K562 (cell line): ENCODE data around the gene CNKSR1. TPM values are rescaled to one million over a fixed set of nuclear protein-coding genes. Genes with fewer than 3 reads are reported as not detected.

ENCODE experiments used
- EGR1 ChIP-seq: fragments of 450-650 bp; conservative IDR thresholded peaks from 2 replicates; pipeline ENCODE4 v1.6.1; 2017; ENCODE audit warnings: mild to moderate bottlenecking
- ELF4 ChIP-seq: fragments of 450-650 bp; formaldehyde crosslinking; IDR thresholded peaks from 2 replicates; pipeline ENCODE4 v1.4.0; 2022; ENCODE audit warnings: missing genetic modification characterization
- FOXA1 ChIP-seq: fragments of 450-650 bp; IDR thresholded peaks from 2 replicates; pipeline ENCODE4 v1.6.1; 2016; ENCODE audit warnings: mild to moderate bottlenecking, borderline replicate concordance
- FOXJ2 ChIP-seq: fragments of 200-800 bp; sonication (Bioruptor generic); IDR thresholded peaks from 2 replicates; pipeline ENCODE4 v1.6.1; 2016; ENCODE audit warnings: missing genetic modification characterization, missing compliant biosample characterization
- HNRNPL ChIP-seq: fragments of 200-400 bp; formaldehyde crosslinking; IDR thresholded peaks from 2 replicates; pipeline ENCODE4 v1.6.1; 2017; ENCODE audit warnings: low read depth, mild to moderate bottlenecking, low read length
- HNRNPUL1 ChIP-seq: fragments of 200-400 bp; formaldehyde crosslinking; IDR thresholded peaks from 2 replicates; pipeline ENCODE4 v1.6.1; 2017; ENCODE audit warnings: low read length
- JUN ChIP-seq, 2 experiments: sonication (generic) in 1 of 2; formaldehyde crosslinking in 1 of 2; IDR thresholded peaks; 2 replicates each; pipeline versions ENCODE4 v1.6.1 to v1.8.0; 2012 to 2022; ENCODE audit warnings: borderline replicate concordance in 2 of 2, mild to moderate bottlenecking in 2 of 2, improper control_type of control experiment in 1 of 2, low read depth in 1 of 2, low read length in 1 of 2, missing genetic modification reagents in 1 of 2
- JUND ChIP-seq, 2 experiments: IDR thresholded peaks; 2 replicates in 1 of 2; 3 replicates in 1 of 2; pipeline ENCODE4 v1.6.1; 2011; ENCODE audit warnings: borderline replicate concordance in 2 of 2, low read depth in 2 of 2, low read length in 2 of 2, improper control_type of control experiment in 1 of 2, missing biosample characterization in 1 of 2, missing genetic modification characterization in 1 of 2, missing genetic modification reagents in 1 of 2
- MED1 ChIP-seq: sonication (generic); formaldehyde crosslinking; IDR thresholded peaks from 2 replicates; pipeline ENCODE4 v1.8.1; 2023; ENCODE audit warnings: missing genetic modification reagents, borderline replicate concordance
- NFE2 ChIP-seq: IDR thresholded peaks from 2 replicates; pipeline ENCODE4 v1.6.1; 2014; ENCODE audit warnings: antibody characterized with exemption, low read depth
- PRPF4 ChIP-seq: fragments of 200-400 bp; formaldehyde crosslinking; IDR thresholded peaks from one replicate; pipeline ENCODE4 v1.6.1; 2017; ENCODE audit warnings: low read length, low read depth, mild to moderate bottlenecking; ENCODE audit not compliant: insufficient read depth, poor library complexity, severe bottlenecking
- RHOXF2B ChIP-seq: fragments of 250-450 bp; sonication (Bioruptor Pico); conservative IDR thresholded peaks from 2 replicates; pipeline ENCODE4 v1.5.1; 2021
- RUNX1 ChIP-seq: sonication (generic); IDR thresholded peaks from 2 replicates; pipeline ENCODE4 v1.6.1; 2016; ENCODE audit warnings: antibody characterized with exemption, low read depth
- SPI1 ChIP-seq: IDR thresholded peaks from 2 replicates; pipeline ENCODE4 v1.6.1; 2011; ENCODE audit warnings: low read depth, low read length, control low read depth, borderline replicate concordance
- WHSC1 ChIP-seq: IDR thresholded peaks from one replicate; pipeline ENCODE4 v1.6.1; 2012; ENCODE audit warnings: low read length, control low read depth, inconsistent platforms
- ZNF79 ChIP-seq: fragments of 250-450 bp; sonication (Bioruptor Pico); IDR thresholded peaks from 2 replicates; pipeline ENCODE4 v1.4.0; 2020; ENCODE audit warnings: low read depth, mild to moderate bottlenecking, moderate library complexity
- polyA plus RNA-seq, 8 experiments: library from polyadenylated mRNA; depleted of rRNA in 4 of 8; stranded (reverse) in 5 of 8; unstranded in 3 of 8; fragments of >200 nt; fragmentation: Nextera tagmentation in 2 of 8; fragmentation: Illumina TruSeq in 1 of 8; extraction: Ambion mirVana in 2 of 8; extraction: Trizol in 1 of 8; gene quantifications; 2 replicates each; pipeline versions ENCODE4 v1.2.1 to v1.2.3, GENCODE V29; 2011 to 2014; ENCODE audit warnings: inconsistent platforms in 1 of 8, missing spikeins in 1 of 8
- total RNA-seq, 7 experiments: library from RNA; depleted of rRNA in 6 of 7; stranded (reverse); fragments of >200 nt in 6 of 7; fragmentation: Illumina TruSeq in 2 of 7; extraction: Trizol in 2 of 7; gene quantifications; 2 replicates each; pipeline versions ENCODE4 v1.2.1 to v1.2.3, GENCODE V29; 2011 to 2021; ENCODE audit warnings: low replicate concordance in 1 of 7
- TF ChIP-seq, protein P1 (sequence below): sonication (generic); formaldehyde crosslinking; IDR thresholded peaks from 2 replicates; pipeline ENCODE4 v1.8.1; 2023; ENCODE audit warnings: mild to moderate bottlenecking, missing genetic modification reagents, moderate library complexity
- TF ChIP-seq, protein P2 (sequence below), 3 experiments: fragments of 200-800 bp in 1 of 3; fragments of 250-450 bp in 1 of 3; fragments of 450-650 bp in 1 of 3; sonication (Bioruptor Pico) in 1 of 3; sonication (Bioruptor generic) in 1 of 3; formaldehyde crosslinking in 1 of 3; IDR thresholded peaks; 2 replicates each; pipeline versions ENCODE4 v1.6.1 to v1.8.0; 2016 to 2022; ENCODE audit warnings: mild to moderate bottlenecking in 2 of 3, missing genetic modification characterization in 2 of 3, missing compliant biosample characterization in 1 of 3, moderate library complexity in 1 of 3
- TF ChIP-seq, protein P3 (sequence below): fragments of 250-450 bp; sonication (Bioruptor Pico); IDR thresholded peaks from 2 replicates; pipeline ENCODE4 v1.5.0; 2022; ENCODE audit warnings: mild to moderate bottlenecking

CNKSR1 gene
- total and polyA plus RNA-seq, 9 of the 15 experiments (the other 6 are each of a cell fraction or from before 2014, with no cell fraction given), result 0.03 to 2.8 (median 1.1) TPM

DNA sequence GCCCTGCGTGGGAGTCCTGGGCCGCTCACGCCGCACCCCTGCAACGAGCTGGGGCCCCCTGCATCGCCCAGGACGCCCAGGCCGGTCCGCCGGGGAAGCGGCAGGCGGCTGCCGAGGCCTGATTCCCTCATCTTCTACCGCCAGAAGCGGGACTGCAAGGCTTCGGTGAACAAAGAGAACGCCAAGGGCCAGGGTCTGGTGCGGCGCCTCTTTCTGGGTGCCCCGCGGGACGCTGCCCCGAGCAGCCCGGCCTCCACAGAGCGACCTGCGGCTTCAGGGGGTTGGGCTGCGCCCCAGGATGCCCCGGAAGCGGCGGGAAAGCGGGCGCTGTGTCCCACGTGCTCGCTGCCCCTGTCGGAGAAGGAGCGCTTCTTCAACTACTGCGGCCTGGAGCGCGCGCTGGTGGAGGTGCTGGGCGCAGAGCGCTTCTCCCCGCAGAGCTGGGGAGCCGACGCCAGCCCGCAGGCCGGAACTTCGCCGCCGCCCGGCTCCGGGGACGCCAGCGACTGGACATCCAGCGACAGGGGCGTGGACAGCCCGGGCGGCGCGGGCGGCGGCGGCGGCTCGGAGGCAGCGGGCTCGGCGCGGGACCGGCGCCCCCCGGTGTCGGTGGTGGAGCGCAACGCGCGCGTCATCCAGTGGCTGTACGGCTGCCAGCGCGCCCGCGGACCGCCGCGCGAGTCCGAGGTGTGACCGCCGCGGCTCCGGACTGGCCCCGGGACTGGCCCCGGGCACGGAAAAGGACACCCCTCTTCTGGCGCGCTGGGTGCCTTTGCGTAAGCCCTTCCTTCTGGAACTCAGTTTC, 15.7 kb upstream of the CNKSR1 start (continued):
- TF ChIP-seq, protein P1, sequence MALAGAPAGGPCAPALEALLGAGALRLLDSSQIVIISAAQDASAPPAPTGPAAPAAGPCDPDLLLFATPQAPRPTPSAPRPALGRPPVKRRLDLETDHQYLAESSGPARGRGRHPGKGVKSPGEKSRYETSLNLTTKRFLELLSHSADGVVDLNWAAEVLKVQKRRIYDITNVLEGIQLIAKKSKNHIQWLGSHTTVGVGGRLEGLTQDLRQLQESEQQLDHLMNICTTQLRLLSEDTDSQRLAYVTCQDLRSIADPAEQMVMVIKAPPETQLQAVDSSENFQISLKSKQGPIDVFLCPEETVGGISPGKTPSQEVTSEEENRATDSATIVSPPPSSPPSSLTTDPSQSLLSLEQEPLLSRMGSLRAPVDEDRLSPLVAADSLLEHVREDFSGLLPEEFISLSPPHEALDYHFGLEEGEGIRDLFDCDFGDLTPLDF (CRISPR knock-in tag), result peak; percentile 96
- TF ChIP-seq, protein P2, sequence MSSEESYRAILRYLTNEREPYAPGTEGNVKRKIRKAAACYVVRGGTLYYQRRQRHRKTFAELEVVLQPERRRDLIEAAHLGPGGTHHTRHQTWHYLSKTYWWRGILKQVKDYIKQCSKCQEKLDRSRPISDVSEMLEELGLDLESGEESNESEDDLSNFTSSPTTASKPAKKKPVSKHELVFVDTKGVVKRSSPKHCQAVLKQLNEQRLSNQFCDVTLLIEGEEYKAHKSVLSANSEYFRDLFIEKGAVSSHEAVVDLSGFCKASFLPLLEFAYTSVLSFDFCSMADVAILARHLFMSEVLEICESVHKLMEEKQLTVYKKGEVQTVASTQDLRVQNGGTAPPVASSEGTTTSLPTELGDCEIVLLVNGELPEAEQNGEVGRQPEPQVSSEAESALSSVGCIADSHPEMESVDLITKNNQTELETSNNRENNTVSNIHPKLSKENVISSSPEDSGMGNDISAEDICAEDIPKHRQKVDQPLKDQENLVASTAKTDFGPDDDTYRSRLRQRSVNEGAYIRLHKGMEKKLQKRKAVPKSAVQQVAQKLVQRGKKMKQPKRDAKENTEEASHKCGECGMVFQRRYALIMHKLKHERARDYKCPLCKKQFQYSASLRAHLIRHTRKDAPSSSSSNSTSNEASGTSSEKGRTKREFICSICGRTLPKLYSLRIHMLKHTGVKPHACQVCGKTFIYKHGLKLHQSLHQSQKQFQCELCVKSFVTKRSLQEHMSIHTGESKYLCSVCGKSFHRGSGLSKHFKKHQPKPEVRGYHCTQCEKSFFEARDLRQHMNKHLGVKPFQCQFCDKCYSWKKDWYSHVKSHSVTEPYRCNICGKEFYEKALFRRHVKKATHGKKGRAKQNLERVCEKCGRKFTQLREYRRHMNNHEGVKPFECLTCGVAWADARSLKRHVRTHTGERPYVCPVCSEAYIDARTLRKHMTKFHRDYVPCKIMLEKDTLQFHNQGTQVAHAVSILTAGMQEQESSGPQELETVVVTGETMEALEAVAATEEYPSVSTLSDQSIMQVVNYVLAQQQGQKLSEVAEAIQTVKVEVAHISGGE (CRISPR knock-in tag; IDR thresholded peaks at IDR 0.05), result peak in 1 of 3 experiments; percentile 71; a peak in 2 of 6 replicates
- TF ChIP-seq FOXJ2, result no peak
- no peak for TF ChIP-seq RHOXF2B (CRISPR knock-in tag)
- no peak for TF ChIP-seq WHSC1
- TF ChIP-seq HNRNPUL1, result no peak
- TF ChIP-seq RUNX1, result no peak
- no peak for TF ChIP-seq SPI1
- no peak for TF ChIP-seq NFE2
- 0 out of 2 replicates have a peak, but pooled peaks have one; percentile 2 for TF ChIP-seq JUND (IDR thresholded peaks at IDR 0.05; ENCODE audit: borderline replicate concordance, low read depth, low read length)
- no peak for TF ChIP-seq JUND (tag; IDR thresholded peaks at IDR 0.05; ENCODE audit: borderline replicate concordance, low read depth, low read length)
- TF ChIP-seq HNRNPL, result peak; percentile 94
- TF ChIP-seq EGR1, result peak; percentile 72
- no peak for TF ChIP-seq MED1 (CRISPR knock-in tag)
- TF ChIP-seq, protein P3, sequence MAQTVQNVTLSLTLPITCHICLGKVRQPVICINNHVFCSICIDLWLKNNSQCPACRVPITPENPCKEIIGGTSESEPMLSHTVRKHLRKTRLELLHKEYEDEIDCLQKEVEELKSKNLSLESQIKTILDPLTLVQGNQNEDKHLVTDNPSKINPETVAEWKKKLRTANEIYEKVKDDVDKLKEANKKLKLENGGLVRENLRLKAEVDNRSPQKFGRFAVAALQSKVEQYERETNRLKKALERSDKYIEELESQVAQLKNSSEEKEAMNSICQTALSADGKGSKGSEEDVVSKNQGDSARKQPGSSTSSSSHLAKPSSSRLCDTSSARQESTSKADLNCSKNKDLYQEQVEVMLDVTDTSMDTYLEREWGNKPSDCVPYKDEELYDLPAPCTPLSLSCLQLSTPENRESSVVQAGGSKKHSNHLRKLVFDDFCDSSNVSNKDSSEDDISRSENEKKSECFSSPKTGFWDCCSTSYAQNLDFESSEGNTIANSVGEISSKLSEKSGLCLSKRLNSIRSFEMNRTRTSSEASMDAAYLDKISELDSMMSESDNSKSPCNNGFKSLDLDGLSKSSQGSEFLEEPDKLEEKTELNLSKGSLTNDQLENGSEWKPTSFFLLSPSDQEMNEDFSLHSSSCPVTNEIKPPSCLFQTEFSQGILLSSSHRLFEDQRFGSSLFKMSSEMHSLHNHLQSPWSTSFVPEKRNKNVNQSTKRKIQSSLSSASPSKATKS (CRISPR knock-in tag), result no peak
- no peak; the same call in 1 of the 2 replicates for TF ChIP-seq ELF4
- TF ChIP-seq PRPF4, result peak; percentile 44
- 0 out of 2 replicates have a peak, but pooled peaks have one; percentile 51 for TF ChIP-seq ZNF79 (CRISPR knock-in tag)
- TF ChIP-seq JUN (IDR thresholded peaks at IDR 0.05; ENCODE audit: borderline replicate concordance, low read depth, low read length), result peak; percentile 27; the same call in 1 of the 2 replicates
- peak; percentile 72; the same call in 1 of the 2 replicates for TF ChIP-seq JUN (CRISPR knock-in tag; IDR thresholded peaks at IDR 0.05; ENCODE audit: borderline replicate concordance)
- no peak for TF ChIP-seq FOXA1
